Heart left ventricle (tissue), 13 donors: ENCODE results near the gene ENDOU.

ENCODE experiments used
- POLR2A ChIP-seq, 2 donors: fragments of 450-650 bp; IDR thresholded peaks; one replicate each; pipeline ENCODE4 v1.6.1; 2017; ENCODE audit warnings: antibody characterized with exemption in 2 of 2, mild to moderate bottlenecking in 2 of 2, moderate library complexity in 2 of 2
- TF ChIP-seq, protein P1 (sequence below), 12 donors: fragments of 200-600 bp; sonication (generic) in 4 of 12; IDR thresholded peaks; one replicate each; pipeline versions ENCODE4 v1.5.0 to v1.8.0; 2018 to 2022; ENCODE audit warnings: antibody characterized with exemption in 12 of 12, mild to moderate bottlenecking in 5 of 12
- donor health status: ischemic (EF 13 %, LVEDD 7.1; RV severe dilation, severe dysfunction).
- donor health status: DM: no; HTN: yes; CAD: no.
- donor health status: DM: no; HTN: no; CAD: no.
- donor health status: ischemic (EF 25% LVEDD 6.9; RV normal size, moderate dysfunction).
- donor health status: ischemic (EF 25% LVEDD 5.7; RV mildly dilated, moderate dysfunction).
- donor health status: ischemic (EF 35%, LVEDD 5.7; RV mildly dilated, moderate dysfunction).
- donor health status: nonischemic (EF 11% LVEDD 7.7; RV severe dilation, severe dysfunction).
- donor health status: DM: yes; HTN: yes; CAD: no.
- donor health status: PGD.
- donor health status: ischemic (EF 29% LVEDD 5.4; RV normal size, mild dysfunction).
- donor health status: nonischemic (EF 23%, LVEDD 6.1; RV moderate dilation, normal function).

DNA sequence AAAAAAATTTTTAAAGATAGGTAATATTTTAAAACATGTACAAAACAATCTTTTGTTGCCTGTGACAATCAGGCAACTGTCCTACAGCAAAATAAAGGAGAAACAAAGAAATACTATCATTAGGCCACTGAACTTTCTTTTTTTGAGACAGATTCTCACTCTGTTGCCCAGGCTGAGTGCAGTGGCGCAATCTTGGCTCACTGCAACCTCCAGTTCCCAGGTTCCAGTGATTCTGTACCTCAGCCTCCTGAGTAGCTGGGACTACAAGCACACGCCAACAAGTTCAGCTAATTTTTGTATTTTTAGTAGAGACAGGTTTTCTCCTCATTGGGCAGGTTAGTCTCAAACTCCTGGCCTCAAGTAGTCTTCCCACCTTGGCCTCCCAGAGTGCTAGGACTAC is 36.1 kb downstream of the ENDOU start:
- TF ChIP-seq, protein P1, sequence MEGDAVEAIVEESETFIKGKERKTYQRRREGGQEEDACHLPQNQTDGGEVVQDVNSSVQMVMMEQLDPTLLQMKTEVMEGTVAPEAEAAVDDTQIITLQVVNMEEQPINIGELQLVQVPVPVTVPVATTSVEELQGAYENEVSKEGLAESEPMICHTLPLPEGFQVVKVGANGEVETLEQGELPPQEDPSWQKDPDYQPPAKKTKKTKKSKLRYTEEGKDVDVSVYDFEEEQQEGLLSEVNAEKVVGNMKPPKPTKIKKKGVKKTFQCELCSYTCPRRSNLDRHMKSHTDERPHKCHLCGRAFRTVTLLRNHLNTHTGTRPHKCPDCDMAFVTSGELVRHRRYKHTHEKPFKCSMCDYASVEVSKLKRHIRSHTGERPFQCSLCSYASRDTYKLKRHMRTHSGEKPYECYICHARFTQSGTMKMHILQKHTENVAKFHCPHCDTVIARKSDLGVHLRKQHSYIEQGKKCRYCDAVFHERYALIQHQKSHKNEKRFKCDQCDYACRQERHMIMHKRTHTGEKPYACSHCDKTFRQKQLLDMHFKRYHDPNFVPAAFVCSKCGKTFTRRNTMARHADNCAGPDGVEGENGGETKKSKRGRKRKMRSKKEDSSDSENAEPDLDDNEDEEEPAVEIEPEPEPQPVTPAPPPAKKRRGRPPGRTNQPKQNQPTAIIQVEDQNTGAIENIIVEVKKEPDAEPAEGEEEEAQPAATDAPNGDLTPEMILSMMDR (IDR thresholded peaks at IDR 0.05): no peak
- TF ChIP-seq POLR2A (IDR thresholded peaks at IDR 0.05): no peak
